Measurements from ENCODE around the gene HCFC1.

DNA sequence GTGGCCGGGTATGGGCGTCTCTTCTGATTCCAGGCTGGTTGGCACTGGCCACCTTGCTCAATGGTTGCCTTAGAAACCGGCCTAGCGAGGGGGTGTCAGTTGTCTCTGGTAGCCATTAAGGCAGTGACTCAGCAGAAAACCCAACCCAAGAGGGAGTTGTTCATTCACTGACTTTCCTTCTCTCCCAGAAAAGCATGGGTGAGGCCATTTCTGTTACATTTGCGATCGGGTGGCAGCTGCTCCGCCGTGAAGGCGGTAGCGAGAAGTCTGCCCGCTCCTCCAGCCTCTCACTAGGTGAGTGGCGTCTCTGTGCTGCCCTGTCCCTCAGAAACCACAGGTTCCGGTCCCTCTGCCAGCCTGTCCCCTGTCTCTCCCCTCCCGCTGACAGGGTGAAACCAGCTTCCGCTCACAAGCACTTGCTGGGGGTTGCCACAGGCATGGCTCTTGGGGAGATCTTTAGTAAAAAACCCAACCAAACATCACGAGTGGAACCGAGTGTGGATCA is 30.6 kb upstream of the HCFC1 start:
- TF ChIP-seq, protein P1, sequence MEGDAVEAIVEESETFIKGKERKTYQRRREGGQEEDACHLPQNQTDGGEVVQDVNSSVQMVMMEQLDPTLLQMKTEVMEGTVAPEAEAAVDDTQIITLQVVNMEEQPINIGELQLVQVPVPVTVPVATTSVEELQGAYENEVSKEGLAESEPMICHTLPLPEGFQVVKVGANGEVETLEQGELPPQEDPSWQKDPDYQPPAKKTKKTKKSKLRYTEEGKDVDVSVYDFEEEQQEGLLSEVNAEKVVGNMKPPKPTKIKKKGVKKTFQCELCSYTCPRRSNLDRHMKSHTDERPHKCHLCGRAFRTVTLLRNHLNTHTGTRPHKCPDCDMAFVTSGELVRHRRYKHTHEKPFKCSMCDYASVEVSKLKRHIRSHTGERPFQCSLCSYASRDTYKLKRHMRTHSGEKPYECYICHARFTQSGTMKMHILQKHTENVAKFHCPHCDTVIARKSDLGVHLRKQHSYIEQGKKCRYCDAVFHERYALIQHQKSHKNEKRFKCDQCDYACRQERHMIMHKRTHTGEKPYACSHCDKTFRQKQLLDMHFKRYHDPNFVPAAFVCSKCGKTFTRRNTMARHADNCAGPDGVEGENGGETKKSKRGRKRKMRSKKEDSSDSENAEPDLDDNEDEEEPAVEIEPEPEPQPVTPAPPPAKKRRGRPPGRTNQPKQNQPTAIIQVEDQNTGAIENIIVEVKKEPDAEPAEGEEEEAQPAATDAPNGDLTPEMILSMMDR (IDR thresholded peaks at IDR 0.05): no peak
- TF ChIP-seq POLR2A (IDR thresholded peaks at IDR 0.05): no peak

Measured in testis (tissue), 2 donors.